Tibial nerve (tissue), 3 donors: ENCODE measurements around the gene DNLZ.
"Not testable (repeated sequence)": the region's sequence is repeated elsewhere in the genome, so short reads cannot be mapped to it uniquely, and the experiment has no call there.

Experiments
- CTCF ChIP-seq, 5 experiments: fragments of 200-600 bp in 3 of 5; fragments of 450-650 bp in 2 of 5; sonication (generic) in 3 of 5; IDR thresholded peaks; one replicate each; pipeline ENCODE4 v1.5.1; 2016 to 2019; ENCODE audit warnings: antibody characterized with exemption in 5 of 5, mild to moderate bottlenecking in 3 of 5, moderate library complexity in 2 of 5
- POLR2A ChIP-seq, 2 donors: fragments of 450-650 bp; IDR thresholded peaks; one replicate each; pipeline ENCODE4 v1.6.1; 2017; ENCODE audit warnings: antibody characterized with exemption in 2 of 2, mild to moderate bottlenecking in 2 of 2, moderate library complexity in 2 of 2

- not testable (repeated sequence) for TF ChIP-seq CTCF, POLR2A (IDR thresholded peaks at IDR 0.05)
Observed at GRCh38 chr9:136320972-136321371, 42.6 kb downstream of the DNLZ start.
